Islet of Langerhans (tissue), 1 donor: ENCODE results near the gene HMGA1.
"Not testable (repeated sequence)": the region's sequence is repeated elsewhere in the genome, so short reads cannot be mapped to it uniquely, and the experiment has no call there.

Experiments used
- FAIRE-seq: peaks from one replicate; lab custom pipeline; 2011; peaks lifted over from hg19 to GRCh38; lab: Jason Lieb, UNC

HMGA1 gene

GRCh38 chr6:34260576-34261267 lies 24.0 kb downstream of the HMGA1 start:
- no peak for FAIRE-seq

DNA sequence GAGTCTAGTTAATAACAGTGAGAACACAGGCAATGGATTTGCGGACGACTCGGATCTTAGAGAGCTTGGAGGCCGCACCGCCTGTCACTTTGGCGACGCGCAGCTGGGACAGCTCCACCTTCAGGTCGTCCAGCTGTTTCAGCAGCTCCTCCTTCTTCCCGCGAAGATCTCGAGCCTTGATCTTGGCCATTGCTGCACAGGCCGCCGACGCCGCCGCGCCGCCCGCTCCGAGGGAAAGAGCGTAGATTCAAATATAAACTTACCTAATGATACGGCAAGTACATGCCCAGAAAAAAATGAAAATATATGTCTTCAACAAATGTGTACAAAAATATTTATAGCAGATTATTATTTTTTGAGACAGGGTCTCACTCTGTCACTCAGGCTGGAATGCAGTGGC lies 26.8 kb downstream of the HMGA1 start:
- not testable (repeated sequence) for FAIRE-seq

GRCh38 chr6:34267746-34268145 lies 31.1 kb downstream of the HMGA1 start:
- FAIRE-seq: no peak

- not testable (repeated sequence) for FAIRE-seq
Observed at GRCh38 chr6:34269132-34269531, 32.5 kb downstream of the HMGA1 start.

DNA sequence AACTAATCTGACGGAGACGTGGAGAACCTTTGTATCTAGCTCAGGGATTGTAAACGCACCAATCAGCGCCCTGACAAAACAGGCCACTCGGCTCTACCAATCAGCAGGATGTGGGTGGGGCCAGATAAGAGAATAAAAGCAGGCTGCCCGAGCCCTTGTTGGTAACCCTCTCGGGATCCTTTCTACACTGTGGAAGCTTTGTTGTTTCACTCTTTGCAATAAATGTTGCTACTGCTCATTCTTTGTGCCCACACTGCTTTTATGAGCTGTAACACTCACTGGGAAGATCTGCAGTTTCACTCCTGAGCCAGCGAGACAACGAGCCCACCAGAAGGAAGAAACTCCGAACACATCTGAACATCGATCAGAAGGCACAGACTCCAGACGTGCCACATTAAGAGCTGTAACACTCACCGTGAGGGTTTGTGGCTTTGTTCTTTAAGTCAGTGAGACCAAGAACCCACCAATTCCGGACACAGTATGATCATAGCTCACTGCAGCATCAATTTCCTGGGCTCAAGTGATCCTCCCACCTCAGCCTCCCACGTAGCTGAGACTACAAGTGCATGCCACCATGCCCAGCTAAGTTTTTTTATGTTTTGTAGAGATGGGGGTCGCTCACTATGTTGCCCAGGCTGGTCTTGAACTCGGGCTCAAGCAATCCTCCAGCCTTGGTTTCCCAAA lies 33.1 kb downstream of the HMGA1 start:
- not testable (repeated sequence) for FAIRE-seq

DNA sequence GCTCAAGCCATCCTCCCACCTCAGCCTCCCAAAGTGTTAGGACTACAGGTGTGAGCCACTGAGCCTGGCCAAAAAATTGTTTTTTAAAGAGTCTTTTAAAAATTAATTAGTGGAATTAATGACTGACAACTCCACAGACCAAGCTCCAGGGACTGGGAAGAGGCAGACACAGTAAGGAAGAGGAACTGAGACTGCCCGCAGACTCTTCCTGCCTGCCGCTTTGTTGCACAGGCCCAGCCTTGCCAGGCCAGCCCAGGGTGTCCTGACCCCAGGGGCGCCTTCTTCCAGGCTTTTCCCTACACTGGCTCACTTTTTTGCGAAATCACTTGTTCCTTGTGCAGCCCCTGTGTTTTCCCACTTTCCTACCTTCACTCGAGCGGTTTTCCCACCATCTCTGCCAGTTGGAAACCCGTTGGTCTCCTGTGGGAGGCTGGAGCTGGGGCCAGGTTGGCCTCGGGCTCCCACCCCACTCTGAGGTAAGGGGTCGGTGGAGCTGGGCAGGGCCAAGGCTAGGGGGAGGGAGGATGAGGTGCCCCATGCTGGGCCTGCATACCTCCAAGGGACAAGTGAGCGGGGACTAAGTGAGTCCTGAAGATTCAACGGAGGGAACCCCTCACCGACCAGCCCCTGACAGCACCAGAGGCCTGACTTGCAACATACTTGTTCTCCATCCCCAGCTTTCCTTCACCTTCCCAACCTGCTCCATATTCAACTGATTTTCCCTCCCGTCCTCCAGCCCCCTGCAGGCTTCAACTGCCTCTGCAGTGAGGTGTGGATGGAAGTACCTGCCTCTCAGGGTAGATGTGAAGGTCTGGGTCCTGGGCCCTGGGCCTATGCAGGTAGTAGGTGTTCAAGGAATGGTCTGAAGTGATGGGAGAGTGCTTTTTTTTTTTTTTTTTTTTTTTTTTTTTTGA lies 35.6 kb downstream of the HMGA1 start:
- FAIRE-seq: no peak

GRCh38 chr6:34273242-34273805 lies 36.7 kb downstream of the HMGA1 start:
- no peak for FAIRE-seq

DNA sequence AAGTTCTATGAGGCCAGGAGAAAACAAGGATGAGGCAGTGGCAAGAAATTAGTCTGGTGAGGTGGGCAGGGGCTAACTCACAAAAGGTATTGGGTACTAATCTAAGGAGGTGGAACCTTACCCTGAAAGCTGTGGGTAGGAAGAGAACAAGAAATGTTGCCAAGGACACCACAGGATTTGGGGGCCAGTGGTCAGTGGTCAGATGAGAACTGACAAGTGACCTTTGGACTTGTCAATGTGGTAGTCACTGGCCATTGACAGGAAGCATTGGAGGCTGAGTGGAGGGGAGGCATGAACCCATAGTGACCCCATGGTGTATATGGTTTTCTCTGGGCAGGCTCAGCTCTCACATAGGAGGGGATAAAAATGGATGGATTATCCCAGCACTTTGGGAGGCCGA lies 37.5 kb downstream of the HMGA1 start:
- no peak for FAIRE-seq

GRCh38 chr6:34275128-34275804 lies 38.6 kb downstream of the HMGA1 start:
- no peak for FAIRE-seq

DNA sequence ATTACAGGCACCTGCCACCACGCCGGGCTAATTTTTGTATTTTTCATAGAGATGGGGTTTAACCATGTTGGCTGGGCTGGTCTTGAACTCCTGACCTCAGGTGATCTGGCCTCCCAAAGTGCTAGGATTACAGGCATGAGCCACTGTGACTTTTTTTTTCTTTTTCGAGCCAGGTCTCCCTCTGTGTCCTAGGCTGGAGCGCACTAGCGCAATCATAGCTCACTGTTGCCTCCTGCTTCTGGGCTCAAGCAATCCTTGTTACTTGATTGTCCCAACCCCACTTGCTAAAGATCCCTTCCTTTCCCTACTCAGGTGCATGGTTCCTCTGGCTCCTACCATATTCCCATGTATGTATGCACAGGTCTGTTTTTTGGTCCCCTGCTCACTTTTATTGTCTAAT lies 39.5 kb downstream of the HMGA1 start:
- FAIRE-seq: no peak

- FAIRE-seq: no peak
Observed at GRCh38 chr6:34276881-34277762, 40.4 kb downstream of the HMGA1 start.

- no peak for FAIRE-seq
Observed at GRCh38 chr6:34277763-34278112, 41.1 kb downstream of the HMGA1 start.

- FAIRE-seq: no peak
Observed at GRCh38 chr6:34278833-34279232, 42.2 kb downstream of the HMGA1 start.

DNA sequence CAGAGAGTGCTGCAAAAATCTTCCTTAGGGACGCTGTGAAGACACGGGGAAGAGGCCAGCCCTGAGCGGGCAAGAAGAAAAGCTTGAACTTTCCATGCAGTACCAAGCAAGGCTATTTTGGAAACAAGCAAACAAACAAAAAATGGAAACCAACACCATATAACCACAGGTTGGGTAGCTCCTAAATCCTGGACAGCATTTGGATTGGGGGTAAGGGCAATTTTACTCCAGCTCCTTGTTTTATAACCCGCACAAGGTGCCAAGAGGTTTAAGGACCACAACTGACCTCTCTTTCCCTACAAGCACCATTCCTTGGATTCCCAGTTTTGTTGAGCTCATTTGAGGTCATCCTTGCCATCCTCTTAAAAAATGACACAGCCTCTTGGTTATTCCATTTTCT lies 43.5 kb downstream of the HMGA1 start:
- FAIRE-seq: no peak

DNA sequence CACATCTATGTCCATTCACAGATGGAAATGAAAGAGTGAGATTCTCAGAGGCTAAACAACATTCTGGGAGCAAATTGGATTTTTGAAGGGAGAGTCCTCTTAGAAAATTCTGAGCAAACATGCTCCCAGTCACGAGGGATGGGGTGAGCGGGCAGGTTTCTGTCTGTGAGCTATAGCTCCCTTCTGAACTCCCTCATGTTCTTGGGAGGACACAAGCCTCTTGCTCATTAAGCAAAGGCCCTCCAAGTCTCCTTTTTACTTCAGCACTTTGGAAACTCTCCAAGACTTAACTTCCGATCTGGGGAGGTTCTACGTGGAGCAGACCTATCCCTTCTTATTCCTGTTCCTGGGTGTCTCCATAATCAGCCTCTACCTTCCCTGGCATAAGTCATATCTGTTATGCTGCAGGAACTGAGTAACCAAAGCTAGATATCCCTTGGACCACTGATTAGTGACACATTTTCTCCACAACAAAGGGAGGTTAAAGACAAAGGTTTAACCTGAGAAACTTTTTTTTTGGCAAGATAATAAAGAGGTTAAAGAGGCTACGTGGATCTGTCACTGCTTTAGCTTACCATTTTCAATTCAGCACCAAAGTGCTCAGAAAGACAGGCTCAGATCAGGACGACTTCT lies 45.1 kb downstream of the HMGA1 start:
- FAIRE-seq: no peak

DNA sequence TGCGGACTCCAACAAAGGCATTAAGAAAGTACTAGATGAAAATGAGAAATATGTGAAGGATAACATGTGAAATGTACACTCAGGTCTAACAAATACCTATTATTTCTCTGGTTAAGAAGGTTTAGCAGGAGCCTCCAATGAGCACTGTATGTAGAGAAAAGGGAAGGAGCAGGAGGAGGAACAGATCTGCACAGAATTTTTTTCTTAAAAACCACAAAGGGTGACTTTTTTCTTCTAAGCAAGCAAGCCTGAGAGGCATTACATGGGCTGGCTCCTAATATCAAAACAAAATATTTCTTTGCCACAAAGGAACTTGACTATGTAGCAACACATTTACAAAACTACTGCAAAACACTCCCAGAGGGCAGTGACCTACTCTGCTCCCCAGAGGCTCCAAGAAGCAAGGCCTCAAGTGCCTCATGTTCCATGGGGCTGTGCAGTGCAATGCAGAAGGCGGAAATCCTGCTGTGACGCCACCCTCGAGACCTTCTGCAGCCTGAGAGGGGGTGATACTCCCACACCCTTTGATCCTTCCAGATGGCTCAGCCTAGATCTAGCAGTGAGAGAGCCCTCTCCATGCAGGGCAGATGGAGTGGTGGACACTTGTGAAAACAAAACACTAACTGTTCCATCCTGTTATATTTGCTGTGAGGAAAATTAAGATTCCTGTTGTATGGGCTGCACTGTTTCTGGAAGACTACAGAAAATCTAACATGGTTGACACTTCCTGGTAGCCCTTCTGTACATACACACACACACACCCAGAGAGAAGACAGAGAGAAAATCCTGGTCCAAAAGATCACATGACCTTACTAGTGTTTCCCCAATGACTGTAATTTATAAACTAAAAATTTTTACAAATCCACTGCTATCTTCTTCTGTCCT lies 48.1 kb downstream of the HMGA1 start:
- FAIRE-seq: no peak

DNA sequence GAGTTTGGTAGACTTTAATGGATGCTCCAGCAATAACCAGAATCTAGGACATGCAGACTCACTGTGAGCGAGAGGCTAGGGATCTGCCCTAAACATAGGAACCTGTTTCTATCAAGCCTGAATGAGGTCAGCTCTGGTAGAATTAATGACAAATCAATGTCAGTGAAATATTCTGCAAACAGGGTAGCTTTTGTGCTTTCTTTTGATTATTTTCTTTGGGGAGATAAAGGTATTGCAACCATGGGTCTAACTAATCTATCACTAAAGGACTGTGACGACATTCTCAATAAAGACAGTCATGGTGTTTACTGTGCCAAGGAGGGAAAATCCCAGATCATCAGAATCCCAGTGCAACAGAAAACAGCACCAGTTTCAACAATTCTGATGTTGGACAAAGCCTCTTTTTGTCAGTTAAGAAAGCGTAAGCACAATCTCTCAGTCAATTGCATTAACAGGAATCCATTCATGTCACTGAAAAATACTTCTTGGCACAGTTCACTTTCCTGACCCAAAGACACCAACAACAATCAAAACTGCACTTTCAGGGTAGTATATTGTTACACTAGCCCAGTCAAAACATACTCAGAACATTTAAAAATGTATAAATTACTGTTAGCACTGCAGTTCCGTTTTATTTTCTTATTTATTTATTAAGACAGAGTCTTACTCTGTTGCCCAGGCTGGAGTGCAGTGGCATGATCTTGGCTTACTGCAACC lies 48.9 kb downstream of the HMGA1 start:
- no peak for FAIRE-seq

- no peak for FAIRE-seq
Observed at GRCh38 chr6:34288581-34288980, 51.9 kb downstream of the HMGA1 start.

DNA sequence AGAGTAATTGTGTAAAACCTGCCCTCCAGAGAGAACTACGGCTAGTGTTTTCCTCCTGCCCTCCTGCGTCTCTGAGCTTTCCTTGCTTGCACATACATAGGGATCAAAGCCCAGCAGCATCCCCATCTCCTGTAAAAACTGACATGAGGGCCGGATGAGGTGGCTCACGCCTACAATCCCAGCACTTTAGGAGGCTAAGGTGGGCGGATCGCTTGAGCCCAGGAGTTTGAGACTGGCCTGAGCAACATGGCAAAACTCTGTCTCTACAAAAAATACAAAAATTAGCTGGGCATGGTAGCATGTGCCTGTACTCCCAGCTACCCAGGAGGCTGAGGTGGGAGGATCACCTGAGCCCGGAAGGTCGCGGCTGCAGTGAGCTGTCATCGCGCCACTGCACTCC lies 52.5 kb downstream of the HMGA1 start:
- no peak for FAIRE-seq
